NCI-H345 (cell line): ENCODE results near the gene WDR54.
A peak's percentile ranks its signal among the peaks of the same experiment; 100 is the strongest.
"Not testable (repeated sequence)": the region's sequence is repeated elsewhere in the genome, so short reads cannot be mapped to it uniquely, and the experiment has no call there.

Experiments
- DNase-seq: peaks from one replicate; lab custom pipeline; 2025; lab: John Stamatoyannopoulos, UW

WDR54 gene

DNA sequence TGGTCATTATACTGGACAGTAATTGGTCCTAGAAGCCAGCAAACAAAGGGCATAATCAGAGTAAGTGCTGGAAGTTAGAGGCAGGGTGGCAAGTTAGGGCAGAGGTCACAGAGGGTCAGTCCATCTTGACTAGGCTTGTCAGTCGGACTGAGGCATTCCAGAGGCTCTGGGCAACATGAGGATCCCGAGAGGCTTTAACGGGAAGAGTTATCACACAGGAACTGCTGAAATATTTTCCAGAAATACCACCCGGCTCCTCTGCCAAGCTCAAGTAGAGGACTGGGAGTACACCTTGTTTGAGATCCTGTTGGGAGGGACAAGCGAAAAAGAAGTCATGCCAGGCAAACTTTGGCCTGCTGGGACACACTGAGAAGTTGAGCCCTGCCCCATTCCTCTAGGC is 13.8 kb upstream of the WDR54 start:
- DNase-seq = no peak

DNA sequence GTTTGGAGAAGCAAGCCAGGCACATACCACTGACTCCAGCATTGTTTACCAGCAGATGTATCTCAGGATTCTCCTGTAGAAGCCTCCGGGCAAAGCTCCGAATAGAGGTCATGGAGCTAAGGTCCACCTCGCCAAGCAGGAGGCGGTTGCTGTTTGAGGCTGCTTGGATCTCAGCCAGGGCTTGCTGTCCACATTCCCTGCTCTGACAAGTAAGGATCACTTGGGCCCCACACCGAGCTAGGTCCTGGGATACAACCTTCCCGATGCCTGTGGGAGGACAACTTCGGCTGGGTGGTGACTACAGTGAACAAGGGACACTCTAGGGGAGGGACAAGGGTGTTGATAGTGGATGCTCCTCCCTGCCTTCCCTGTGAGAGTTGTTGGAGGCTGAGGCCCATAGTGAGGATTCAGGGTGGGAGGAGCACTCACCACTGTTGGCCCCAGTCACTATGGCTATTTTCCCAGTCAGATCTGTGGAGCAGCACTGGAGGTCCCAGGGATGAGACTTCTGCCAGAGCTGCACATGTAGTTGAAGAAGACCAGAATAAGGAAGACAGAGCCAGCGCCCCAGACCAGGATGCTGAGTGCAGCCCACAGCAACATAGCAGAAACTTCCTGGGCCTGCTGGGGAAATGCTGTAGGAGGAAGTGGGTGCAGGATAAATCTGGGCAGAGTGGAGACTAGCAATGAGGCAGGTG is 8.4 kb upstream of the WDR54 start:
- DNase-seq = no peak

DNA sequence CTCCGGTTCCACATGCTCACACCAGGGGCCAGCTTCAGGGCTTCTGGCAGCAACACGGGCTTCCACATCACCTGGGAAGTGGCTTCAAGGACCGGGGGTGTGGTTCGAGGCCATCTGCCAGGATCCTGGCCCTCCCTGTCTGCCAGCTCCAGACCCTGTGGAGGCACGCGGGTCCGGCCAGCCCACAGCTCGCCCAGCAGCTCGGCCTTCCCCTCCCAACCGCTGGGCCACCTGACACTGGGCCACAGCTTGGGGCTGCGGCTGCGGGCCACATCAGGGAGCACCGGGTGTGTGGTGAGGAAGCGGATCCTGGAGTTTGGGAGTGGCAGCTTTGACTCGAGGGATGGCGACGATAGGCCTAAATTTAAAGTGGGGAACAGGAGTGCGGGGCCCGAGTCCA is 7.1 kb upstream of the WDR54 start:
- peak; percentile 35 for DNase-seq

DNA sequence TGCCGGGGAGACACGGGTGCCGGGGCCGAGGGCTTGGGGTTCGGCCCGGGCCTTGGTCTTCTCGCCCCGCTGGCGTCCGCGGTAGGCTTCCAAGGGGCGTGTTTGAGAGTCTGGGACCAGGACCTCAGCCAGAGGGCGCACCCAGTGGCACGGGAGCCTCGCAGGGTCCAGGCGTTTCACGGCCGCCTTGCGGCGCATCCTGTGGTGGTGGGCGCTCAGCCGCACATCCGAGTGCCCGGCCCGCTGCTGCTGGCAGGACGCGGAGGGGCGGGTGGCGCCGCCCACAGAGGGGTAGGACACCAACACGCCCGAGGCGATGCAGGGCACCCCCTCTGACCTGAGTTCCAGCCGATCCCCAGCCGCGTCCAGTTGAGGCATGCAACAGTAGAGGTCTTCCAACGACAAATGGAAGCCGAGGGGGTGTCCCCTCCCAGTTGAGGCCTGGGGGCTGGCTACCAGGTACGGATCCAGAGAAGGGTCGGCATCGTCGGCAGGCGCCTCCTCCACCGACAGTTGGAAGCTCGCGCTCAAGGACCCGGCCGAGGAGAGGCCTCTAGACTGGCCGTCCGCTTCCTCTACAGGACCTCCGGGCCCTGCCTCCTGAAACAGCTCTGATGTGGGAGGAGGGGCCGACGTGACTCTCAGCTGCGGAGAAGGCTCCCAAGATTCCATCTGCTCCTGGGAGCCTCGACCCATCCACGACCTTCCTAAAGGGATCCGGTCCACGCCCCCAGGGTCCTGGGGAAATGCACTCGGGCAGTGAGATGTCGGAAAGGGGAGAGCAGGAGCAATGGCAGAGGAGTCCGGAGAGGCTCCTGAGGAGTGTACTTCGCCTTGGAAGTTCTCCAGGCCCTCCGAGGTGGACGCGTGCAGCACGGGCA is 6.4 kb upstream of the WDR54 start:
- DNase-seq = no peak

DNA sequence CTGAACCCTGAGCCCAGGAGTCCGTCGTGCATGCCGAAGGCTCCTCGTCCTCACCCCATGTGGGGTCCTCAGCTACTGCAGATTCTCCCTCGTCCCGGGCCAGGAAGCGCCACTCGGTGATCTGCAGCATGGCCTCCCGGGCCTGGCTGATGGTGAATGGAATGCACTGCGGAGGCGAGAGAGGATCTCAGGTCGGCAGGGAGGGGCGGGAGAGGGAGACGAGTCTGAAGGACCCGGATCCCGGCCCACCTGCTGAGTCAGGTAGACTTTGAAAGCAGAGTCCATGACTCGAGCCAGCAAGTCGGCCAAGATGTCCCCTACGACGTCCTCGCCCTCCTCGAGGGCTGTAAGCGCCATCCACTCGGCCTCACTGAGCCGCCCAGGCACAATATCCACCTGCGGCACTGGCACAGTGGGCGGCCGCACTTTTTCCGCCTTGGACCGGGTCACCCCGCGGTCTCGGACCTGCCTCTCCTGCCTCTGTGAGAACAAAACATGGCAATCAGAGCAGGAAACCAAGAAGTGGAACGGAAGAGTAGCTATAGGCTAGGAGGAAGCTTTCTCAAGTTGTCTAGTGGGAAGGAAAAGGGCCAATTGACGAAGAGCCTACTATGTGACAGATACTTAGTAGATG is 5.7 kb upstream of the WDR54 start:
- DNase-seq = no peak

DNA sequence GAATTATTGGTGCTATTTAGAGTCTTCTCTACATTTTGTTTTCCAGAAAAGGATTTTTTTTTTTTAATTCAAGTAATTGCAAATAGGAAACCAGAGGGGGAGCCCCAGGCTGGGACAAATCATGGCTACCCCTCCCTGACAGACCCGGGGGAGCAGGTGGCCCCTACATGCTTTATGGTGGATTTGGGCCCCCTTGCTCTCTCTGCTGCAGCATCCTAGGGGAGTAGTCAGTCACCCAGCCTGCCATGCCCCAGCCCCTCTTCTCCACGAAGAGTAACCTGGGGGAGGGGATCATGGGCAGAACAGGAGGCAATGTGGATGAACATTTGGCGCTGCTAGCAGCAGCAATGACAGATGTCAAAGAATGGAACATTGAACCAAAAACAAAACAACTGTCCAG is 4.8 kb upstream of the WDR54 start:
- DNase-seq = no peak

DNA sequence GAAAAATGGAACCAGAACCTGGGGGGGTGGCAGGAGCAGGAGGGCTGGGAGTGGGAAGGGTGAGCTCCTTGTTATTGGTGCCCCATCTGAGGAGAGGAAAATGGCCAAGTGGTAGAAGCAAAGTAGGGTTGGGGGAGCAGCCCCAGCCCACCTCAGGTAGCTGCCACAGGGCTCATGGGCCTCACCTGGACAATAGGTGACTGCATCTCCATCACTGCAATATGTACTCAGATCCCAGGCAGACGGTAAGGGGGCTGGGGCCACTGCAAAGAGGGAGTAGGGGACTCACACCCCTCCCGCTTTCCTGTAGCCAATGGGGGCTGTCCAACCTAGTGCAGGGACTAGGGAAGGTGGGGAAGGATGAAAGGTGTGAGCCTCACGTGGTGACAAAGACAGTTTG is 4.3 kb upstream of the WDR54 start:
- no peak for DNase-seq

DNA sequence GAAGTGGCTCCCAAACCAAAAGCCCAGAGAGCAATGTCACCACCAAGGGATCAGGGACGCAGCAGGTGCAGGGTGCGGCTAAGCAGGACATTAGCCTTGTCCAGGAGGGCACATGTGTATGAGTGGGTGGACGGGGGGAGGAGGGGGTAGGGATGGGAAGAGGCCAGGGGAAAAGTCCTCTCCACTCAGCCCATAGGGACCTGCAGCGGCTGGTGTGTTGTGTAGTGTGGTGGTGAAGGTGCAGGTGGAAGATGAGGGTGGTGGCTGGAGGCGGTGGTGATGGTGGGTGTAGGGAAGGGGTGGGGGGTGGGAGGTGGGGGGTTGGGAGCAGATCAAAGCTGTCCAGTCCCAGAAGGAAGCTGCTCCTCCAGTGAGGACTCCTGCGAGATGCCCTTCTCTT is 3.8 kb upstream of the WDR54 start:
- no peak for DNase-seq

DNA sequence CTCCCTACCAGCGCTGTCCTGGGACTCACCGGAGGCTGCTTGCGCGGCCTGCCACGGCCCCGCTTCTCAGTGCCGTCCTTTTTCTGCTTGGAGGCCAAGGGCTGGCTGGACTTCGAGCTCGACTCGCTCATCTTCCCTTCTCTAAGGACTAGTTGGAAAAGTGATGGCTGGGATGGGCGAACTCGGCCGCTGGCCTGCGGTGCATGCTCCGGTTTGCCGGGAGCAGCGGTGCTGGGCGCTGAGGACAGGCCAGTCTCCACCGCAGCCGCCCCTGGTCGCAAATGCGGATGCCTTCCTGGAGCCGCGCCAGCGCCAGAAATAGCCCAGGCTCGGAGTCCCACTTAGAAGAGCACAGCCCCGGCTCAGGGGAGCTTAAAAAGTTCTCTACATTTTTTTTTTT is 3.2 kb upstream of the WDR54 start:
- no peak for DNase-seq

DNA sequence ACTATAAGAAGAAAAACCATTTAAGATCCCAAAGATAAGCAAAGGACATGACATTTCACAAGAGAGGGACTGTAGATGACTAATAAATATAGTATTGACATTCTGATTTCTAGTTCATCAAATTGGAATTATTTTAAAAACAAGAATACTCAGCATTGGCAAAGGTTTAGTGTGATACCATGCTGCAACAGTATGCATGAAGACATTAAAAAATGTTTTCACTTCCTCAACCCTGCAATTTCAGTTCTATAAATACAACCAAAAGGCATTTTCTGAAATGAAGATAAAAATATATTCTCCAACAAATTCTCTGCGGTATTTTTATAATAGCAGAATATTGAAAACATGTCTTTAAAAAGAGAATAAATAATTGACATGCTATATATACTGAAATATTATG is 2.2 kb upstream of the WDR54 start:
- no peak for DNase-seq

DNA sequence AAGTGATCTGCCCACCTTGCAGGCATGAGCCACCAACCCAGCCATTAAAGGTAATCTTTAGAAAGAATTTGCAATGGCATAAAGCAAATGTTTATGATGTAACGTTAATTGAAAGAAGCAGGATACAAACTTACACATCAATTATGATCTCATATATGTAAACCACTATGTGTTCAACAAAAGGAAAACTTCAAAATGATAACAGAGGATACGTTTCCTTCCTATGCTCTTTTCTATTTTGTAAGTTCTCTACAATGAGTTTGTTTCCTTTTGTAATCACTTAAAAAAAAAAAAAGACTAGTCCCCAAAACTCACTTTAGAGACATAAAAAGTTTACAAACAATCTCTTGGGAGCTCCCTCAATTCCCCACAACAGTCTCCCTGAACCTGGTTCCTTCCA is 1.5 kb upstream of the WDR54 start:
- DNase-seq = no peak

DNA sequence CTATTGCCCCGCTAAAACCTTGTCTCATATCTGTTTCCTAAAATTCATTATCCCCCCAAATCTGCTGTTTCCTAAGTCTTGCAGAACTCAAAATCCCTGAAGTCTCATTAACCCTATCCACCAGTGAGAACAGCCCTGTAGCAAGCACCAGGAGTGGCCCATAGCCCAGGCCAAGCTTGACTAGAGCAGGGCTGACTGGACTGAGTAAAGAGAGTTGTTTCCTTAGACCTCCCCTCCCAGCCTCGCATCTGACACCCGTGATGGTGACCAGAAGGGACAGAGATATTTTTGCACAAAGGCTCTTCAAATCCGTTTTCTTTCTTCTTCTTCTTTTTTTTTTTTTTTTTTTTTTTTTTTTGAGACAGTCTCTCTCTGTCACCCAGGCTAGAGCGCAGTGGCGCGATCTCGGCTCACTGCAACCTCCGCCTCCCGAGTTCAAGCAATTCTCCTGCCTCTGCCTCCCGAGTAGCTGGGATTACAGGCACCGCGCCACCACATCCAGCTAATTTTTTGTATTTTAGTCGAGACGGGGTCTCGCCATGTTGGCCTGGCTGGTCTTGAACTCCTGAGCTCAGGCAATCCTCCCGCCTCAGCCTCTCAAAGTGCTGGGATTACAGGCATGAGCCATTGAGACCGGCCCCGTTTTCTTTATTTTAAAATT is 957 bp upstream of the WDR54 start:
- not testable (repeated sequence) for DNase-seq

DNA sequence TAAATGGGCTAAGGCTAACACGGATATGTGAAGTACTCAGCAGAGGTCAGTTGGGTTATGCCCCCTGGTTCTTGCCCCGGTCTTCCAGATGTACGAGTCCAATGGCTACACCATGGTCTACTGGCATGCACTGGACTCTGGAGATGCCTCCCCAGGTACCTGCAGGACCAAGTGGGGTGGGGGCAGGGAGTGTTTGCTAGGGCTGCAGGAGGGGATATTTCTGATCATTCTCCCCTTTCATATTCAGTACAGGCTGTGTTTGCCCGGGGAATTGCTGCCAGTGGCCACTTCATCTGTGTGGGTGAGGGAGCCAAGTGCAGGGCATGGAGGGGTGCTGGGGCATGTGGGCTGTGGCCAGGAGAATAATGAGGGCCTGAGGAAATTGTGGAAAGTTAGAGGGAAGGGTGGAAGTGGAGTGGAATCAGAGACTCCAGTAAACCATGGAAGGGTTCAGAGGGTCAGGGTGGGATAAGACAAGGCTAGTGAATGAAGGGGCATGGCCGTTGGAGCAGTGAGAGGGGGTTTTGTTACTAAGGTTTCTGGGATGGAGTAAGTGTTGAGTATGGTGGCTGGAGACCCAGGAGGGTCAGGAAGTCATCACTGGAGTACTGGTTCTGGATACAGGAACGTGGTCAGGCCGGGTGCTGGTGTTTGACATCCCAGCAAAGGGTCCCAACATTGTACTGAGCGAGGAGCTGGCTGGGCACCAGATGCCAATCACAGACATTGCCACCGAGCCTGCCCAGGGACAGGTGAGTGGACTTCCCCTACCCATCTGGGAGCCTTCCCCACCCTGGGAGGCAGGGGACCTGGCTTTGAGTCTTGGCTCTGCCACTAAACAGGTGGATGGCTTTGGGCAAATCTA is 1.9 kb downstream of the WDR54 start:
- DNase-seq = no peak

DNA sequence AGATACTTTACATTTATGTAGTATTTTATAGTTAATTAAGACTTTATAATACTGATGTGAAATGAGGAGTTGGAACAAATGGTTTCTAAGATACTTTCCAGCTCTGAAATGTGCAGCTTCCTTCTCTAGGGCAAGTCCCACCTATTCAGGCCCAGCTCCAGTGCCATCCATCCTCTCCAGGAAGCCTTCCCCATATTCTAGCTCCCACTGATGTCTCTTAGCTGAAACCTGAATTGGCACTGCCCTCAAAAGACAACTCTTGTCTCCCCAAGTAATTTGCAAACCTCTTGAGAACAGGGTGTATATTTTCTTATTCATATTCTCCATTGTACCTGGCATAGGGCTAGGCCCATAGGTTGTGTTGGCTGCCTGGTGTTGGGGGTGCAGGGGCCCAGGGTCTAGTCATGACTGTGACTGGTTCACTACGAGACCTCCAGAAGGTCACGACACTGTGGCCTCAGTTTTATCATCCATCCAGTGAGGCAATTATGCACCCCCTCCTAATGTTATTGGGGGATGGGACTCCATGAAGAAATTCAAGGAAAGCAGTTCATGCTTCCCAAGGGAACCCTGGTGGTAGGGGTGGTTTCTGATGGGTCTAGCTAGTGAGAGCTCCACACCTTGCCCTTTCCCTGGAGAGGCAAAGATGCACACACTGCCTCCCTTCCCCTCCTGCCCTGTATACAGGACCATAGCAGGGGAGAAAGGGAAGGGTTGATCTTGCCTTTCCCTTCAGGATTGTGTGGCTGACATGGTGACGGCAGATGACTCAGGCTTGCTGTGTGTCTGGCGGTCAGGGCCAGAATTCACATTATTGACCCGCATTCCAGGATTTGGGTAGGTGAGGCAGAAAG is 2.8 kb downstream of the WDR54 start:
- DNase-seq = no peak

DNA sequence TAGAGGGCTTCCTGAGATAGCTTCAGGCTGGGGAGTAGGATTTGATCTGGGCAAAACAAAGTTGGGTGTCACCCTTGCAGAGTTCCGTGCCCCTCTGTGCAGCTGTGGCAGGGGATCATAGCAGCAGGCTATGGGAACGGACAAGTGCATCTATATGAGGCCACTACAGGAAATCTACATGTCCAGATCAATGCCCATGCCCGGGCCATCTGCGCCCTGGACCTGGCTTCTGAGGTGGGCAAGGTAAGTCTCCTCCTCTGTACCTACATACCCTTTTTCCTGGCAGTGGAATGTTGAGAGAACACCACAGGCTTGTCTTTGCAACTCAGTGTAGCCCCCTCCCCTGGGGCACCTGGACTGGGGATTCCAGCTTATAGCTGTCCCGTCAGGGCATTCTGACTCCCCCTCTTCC is 3.5 kb downstream of the WDR54 start:
- DNase-seq = no peak

DNA sequence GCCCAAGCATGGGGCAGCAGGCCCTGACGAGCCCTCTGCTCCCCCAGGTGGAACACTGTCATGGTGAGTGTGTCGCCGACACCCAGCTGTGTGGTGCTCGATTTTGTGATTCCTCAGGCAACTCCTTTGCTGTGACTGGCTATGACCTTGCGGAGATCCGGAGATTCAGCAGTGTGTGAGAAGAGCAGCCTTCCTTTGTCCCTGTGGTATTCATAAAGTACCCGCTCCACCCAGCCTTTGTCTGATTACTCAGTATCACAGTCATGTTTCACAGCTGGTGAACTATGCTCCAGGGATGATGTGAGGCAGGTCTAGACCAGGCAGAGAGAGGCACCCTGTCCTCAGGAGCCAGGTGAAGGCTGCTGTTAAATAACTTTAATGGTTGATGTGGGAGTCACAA is 4.0 kb downstream of the WDR54 start:
- DNase-seq = no peak

DNA sequence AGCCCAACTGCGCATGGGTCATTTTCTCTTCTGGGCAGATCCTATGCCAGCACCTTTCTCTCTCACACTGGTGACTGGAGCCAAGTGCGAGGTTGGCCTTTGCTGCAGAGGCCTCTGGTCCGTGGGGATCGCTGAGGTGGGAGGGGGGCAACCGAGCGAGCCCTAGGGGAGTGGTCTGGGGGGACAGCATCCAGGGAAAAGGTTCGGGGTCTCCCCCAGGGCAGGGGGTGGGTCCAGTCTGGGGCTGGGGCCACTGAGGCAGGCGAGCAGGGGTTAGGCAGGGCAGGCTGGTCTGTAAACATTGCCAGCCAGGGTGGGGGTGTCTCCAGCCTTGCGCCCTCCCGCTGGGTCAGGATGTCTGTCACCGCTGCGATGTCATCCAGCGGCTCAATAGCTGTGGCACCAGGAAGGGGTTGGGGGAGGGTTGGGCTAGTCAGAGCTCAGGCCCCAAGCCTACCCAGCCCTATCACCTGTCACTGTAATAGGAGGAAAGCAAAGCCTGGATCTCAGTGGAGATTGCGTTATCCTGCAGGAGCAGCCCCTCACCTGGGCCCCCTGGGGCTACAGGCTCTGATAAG is 4.7 kb downstream of the WDR54 start:
- DNase-seq = no peak

DNA sequence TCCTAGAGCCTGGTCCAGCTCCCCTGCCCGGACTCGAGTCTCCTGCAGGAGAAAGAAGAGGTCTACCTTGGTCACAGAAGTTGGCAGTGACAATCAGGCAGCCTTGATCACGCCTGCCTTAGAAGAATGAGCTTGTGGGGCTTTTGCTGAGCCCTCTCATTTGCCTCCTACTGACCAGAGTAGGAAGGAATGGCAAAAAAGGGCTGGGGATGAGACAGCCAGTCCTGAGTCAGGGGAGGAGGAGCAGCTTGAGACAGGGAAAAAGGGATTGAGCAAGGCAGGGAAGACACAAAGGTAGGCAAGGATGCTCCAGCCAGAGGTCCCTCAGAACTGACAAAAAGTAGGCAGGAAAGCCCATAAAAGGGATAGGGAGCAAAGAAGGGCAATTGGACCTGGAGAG is 6.0 kb downstream of the WDR54 start:
- no peak for DNase-seq

DNA sequence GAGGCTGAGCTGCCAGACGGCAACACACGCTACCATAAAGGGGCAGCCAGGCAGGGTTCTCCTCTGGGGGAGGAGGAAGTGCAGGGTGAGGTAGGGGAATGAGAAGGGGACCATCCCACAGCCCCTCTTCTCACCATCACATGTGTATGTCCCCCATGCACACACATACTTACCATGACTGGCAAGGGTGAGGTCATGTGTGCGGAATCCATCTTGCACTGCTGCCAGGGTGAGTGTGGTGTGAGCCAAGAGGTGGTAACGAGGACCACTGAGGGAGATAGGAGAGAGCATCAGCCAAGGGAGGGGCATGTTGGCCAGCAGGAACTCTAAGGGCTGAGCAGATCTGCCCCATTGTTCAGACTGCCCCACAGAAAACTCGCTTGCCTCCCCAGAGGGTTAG is 7.1 kb downstream of the WDR54 start:
- no peak for DNase-seq
